GM12878 (cell line): ENCODE data around the gene FDX2. TPM values are rescaled to one million over a fixed set of nuclear protein-coding genes. Genes with fewer than 3 reads are reported as not detected.

Experiments
- ATAC-seq: fragments of 200-7000 bp; cut with Tn5 transposase; 3 replicates; pipeline ENCODE4 v1.9.1; 2020; ENCODE audit warnings: mild to moderate bottlenecking, moderate library complexity
- BruUV-seq: library from RNA; stranded (reverse); fragments of 400-500 nt; replicated peaks from 2 replicates; lab custom pipeline; 2021; lab: Mats Ljungman, UMichigan
- CTCF ChIA-PET: fragments of 300-600 bp; sonication (Branson Sonifier 250); formaldehyde crosslinking; extraction: SDS; loops from one replicate; lab custom pipeline; 2021; ENCODE audit warnings: inconsistent platforms; lab: Yijun Ruan, JAX
- POLR2A ChIA-PET: fragments of 350-600 bp; formaldehyde crosslinking; extraction: SDS; loops from one replicate; lab custom pipeline; 2021; ENCODE audit warnings: inconsistent platforms; lab: Charles Lee
- RAD21 ChIA-PET: fragments of 300-600 bp; sonication (Branson Sonifier 250); formaldehyde crosslinking; loops from one replicate; lab custom pipeline; 2023; ENCODE audit warnings: antibody characterized with exemption; ENCODE audit not compliant: unreplicated experiment; lab: Charles Lee
- SMC1A ChIA-PET: fragments of 300-600 bp; sonication (Branson Sonifier 250); formaldehyde crosslinking; loops from one replicate; lab custom pipeline; 2023; ENCODE audit not compliant: unreplicated experiment, uncharacterized antibody; lab: Charles Lee
- DNase-seq: peaks from one replicate; pipeline ENCODE4 v3.0.0-alpha.2; 2011; ENCODE audit warnings: low read depth, low spot score
- FAIRE-seq: peaks from 3 replicates; lab custom pipeline; 2011; peaks lifted over from hg19 to GRCh38; lab: Jason Lieb, UNC
- H2AFZ ChIP-seq: 2 replicates; pipeline ENCODE4 v1.6.0; 2011; ENCODE audit warnings: low read depth, low read length, control low read depth; ENCODE audit not compliant: control insufficient read depth
- H3K27ac ChIP-seq: 2 replicates; pipeline ENCODE4 v1.5.1; 2011; ENCODE audit warnings: control low read depth; ENCODE audit not compliant: control insufficient read depth, insufficient read depth
- H3K27me3 ChIP-seq, 2 experiments: replicated peaks in 1 of 2; 2 replicates each; pipeline versions ENCODE4 v1.6.0 to v1.6.1; 2011; ENCODE audit warnings: low read length in 1 of 2; ENCODE audit not compliant: control insufficient read depth in 2 of 2, insufficient read depth in 2 of 2
- H3K36me3 ChIP-seq, 2 experiments: 2 replicates each; pipeline ENCODE4 v1.5.1; 2011; ENCODE audit warnings: low read length in 1 of 2; ENCODE audit not compliant: control insufficient read depth in 2 of 2, insufficient read depth in 2 of 2
- H3K4me1 ChIP-seq: 2 replicates; pipeline ENCODE4 v1.6.1; 2011; ENCODE audit warnings: mild to moderate bottlenecking, low read length, moderate library complexity, mixed read lengths; ENCODE audit not compliant: control insufficient read depth, insufficient read depth
- H3K4me2 ChIP-seq: 2 replicates; pipeline ENCODE4 v1.6.0; 2011; ENCODE audit warnings: control low read depth; ENCODE audit not compliant: control insufficient read depth, insufficient read depth
- H3K4me3 ChIP-seq: fragments of 200-600 bp; sonication (generic); 2 replicates; pipeline ENCODE4 v1.5.1; 2016
- H3K79me2 ChIP-seq: 2 replicates; pipeline ENCODE4 v1.6.0; 2011; ENCODE audit warnings: low read length; ENCODE audit not compliant: control insufficient read depth, insufficient read depth
- H3K9ac ChIP-seq: 2 replicates; pipeline ENCODE4 v1.8.0; 2011; ENCODE audit warnings: low read length, control low read depth, mixed read lengths; ENCODE audit not compliant: control insufficient read depth, insufficient read depth
- H3K9me3 ChIP-seq: replicated peaks from 3 replicates; pipeline ENCODE4 v1.5.1; 2011; ENCODE audit warnings: mild to moderate bottlenecking, low read length; ENCODE audit not compliant: control insufficient read depth, insufficient read depth
- H4K20me1 ChIP-seq: 2 replicates; pipeline ENCODE4 v1.6.0; 2011; ENCODE audit not compliant: control insufficient read depth, insufficient read depth
- ASH2L ChIP-seq: fragments of 300-600, 200-600 bp; sonication (generic); IDR thresholded peaks from 2 replicates; pipeline ENCODE4 v1.6.1; 2017; ENCODE audit warnings: low read depth, mild to moderate bottlenecking, borderline replicate concordance
- CHD4 ChIP-seq: fragments of 200-600 bp; sonication (generic); IDR thresholded peaks from 2 replicates; pipeline ENCODE4 v1.6.1; 2016; ENCODE audit warnings: mild to moderate bottlenecking
- EZH2 ChIP-seq: IDR thresholded peaks from 2 replicates; pipeline ENCODE4 v1.6.1; 2012; ENCODE audit warnings: low read depth, mild to moderate bottlenecking, control low read depth, inconsistent platforms, low read length, borderline replicate concordance; ENCODE audit not compliant: control insufficient read depth
- JUNB ChIP-seq: IDR thresholded peaks from 2 replicates; pipeline ENCODE4 v1.6.1; 2016; ENCODE audit warnings: antibody characterized with exemption, mild to moderate bottlenecking
- KDM1A ChIP-seq: fragments of 200-600 bp; sonication (generic); IDR thresholded peaks from 2 replicates; pipeline ENCODE4 v1.6.1; 2016; ENCODE audit warnings: borderline replicate concordance
- NFIC ChIP-seq: IDR thresholded peaks from 2 replicates; pipeline ENCODE4 v1.6.1; 2012; ENCODE audit warnings: low read depth, mild to moderate bottlenecking, inconsistent platforms, low read length, moderate library complexity
- PML ChIP-seq: IDR thresholded peaks from 2 replicates; pipeline ENCODE4 v1.6.1; 2012; ENCODE audit warnings: low read length, inconsistent platforms
- RCOR1 ChIP-seq: conservative IDR thresholded peaks from 2 replicates; pipeline ENCODE4 v1.6.1; 2012; ENCODE audit warnings: low read depth, low read length, improper control_type of control experiment
- SPI1 ChIP-seq: IDR thresholded peaks from 2 replicates; pipeline ENCODE4 v1.6.1; 2011; ENCODE audit warnings: low read depth, mild to moderate bottlenecking, low read length, moderate library complexity, borderline replicate concordance; ENCODE audit not compliant: insufficient read depth
- SREBF1 ChIP-seq: IDR thresholded peaks from 2 replicates; pipeline ENCODE4 v1.6.1; 2012; ENCODE audit warnings: mild to moderate bottlenecking, low read length
- SUPT20H ChIP-seq: IDR thresholded peaks from 2 replicates; pipeline ENCODE4 v1.6.1; 2011; ENCODE audit warnings: low read depth, mild to moderate bottlenecking, low read length, moderate library complexity, borderline replicate concordance; ENCODE audit not compliant: control insufficient read depth
- ZBTB33 ChIP-seq: fragments of 450-650 bp; IDR thresholded peaks from 2 replicates; pipeline ENCODE4 v1.6.1; 2017; ENCODE audit warnings: mild to moderate bottlenecking
- WGBS: methylation state at CpG from one replicate; pipeline ENCODE4 v1.1.6; 2016; ENCODE audit warnings: low lambda C conversion rate; ENCODE audit not compliant: insufficient replicate concordance, insufficient coverage; ENCODE audit errors: missing lambda C conversion rate; 5-methylcytosine and 5-hydroxymethylcytosine counted together
- in situ Hi-C: fragments of 300-500 bp; cut with MboI; formaldehyde crosslinking; loops from 9 replicates; pipeline ENCODE4 v1.14.3; 2018; ENCODE audit warnings: mixed read lengths
- intact Hi-C: fragments of 100-400 bp; cut with micrococcal nuclease; formaldehyde crosslinking; loops from one replicate; pipeline ENCODE4 v1.14.2; 2022; ENCODE audit not compliant: unreplicated experiment
- polyA plus RNA-seq, 11 experiments: library from polyadenylated mRNA; depleted of rRNA in 4 of 11; unstranded in 6 of 11; stranded (reverse) in 5 of 11; fragments of >200 nt; fragmentation: Nextera tagmentation in 4 of 11; fragmentation: Illumina TruSeq in 1 of 11; extraction: Ambion mirVana in 4 of 11; extraction: Trizol in 1 of 11; gene quantifications; 1 replicate in 1 of 11; 2 replicates in 10 of 11; pipeline versions ENCODE4 v1.2.1 to v1.2.3, GENCODE V29; 2011 to 2016; ENCODE audit warnings: inconsistent platforms in 2 of 11, missing spikeins in 2 of 11, low read depth in 1 of 11
- total RNA-seq, 4 experiments: library from RNA; depleted of rRNA in 3 of 4; stranded (reverse); fragments of >200 nt in 3 of 4; fragmentation: Illumina TruSeq in 1 of 4; extraction: Trizol in 1 of 4; gene quantifications; 2 replicates each; pipeline versions ENCODE4 v1.2.1 to v1.2.3, GENCODE V29; 2013 to 2021
- TF ChIP-seq, protein P1 (sequence below), 3 experiments: IDR thresholded peaks in 2 of 3; conservative IDR thresholded peaks in 1 of 3; 2 replicates each; pipeline ENCODE4 v1.5.1; 2011; ENCODE audit warnings: low read depth in 3 of 3, low read length in 3 of 3, mild to moderate bottlenecking in 3 of 3, control low read depth in 2 of 3, moderate library complexity in 2 of 3, inconsistent platforms in 1 of 3, mixed read lengths in 1 of 3; ENCODE audit not compliant: control insufficient read depth in 2 of 3, insufficient read depth in 1 of 3; ENCODE audit errors: extremely low read depth in 1 of 3
- TF ChIP-seq, protein P2 (sequence below): IDR thresholded peaks from 2 replicates; pipeline ENCODE4 v1.6.1; 2012; ENCODE audit warnings: low read length, inconsistent platforms

FDX2 gene
- total and polyA plus RNA-seq, 10 of the 15 experiments (the other 5 are each of a cell fraction or from before 2014, with no cell fraction given): 1.4 to 50.4 (median 24.7) TPM

GRCh38 chr19:10365518-10365917, 49.7 kb upstream of the FDX2 start:
- intact Hi-C loops: no loop called here
- H3K4me3 ChIP-seq: no peak overlapping the region
- 97% methylated on average over 23 of the region's 23 CpGs for WGBS
- H3K79me2 ChIP-seq: no peaks in the 10 kb centered on the region; the same call in 1 of the 2 replicates
- DNase-seq: no peak
- H3K36me3 ChIP-seq: peaks cover 31 to 45% of the 10 kb centered on the region in 2 experiments
- H3K9ac ChIP-seq: no peak overlapping the region
- no peaks in the 10 kb centered on the region; the same call in 1 of the 2 replicates for H4K20me1 ChIP-seq
- no peak for TF ChIP-seq SPI1
- no peak for TF ChIP-seq ZBTB33
- TF ChIP-seq SREBF1: no peak
- TF ChIP-seq, protein P1, sequence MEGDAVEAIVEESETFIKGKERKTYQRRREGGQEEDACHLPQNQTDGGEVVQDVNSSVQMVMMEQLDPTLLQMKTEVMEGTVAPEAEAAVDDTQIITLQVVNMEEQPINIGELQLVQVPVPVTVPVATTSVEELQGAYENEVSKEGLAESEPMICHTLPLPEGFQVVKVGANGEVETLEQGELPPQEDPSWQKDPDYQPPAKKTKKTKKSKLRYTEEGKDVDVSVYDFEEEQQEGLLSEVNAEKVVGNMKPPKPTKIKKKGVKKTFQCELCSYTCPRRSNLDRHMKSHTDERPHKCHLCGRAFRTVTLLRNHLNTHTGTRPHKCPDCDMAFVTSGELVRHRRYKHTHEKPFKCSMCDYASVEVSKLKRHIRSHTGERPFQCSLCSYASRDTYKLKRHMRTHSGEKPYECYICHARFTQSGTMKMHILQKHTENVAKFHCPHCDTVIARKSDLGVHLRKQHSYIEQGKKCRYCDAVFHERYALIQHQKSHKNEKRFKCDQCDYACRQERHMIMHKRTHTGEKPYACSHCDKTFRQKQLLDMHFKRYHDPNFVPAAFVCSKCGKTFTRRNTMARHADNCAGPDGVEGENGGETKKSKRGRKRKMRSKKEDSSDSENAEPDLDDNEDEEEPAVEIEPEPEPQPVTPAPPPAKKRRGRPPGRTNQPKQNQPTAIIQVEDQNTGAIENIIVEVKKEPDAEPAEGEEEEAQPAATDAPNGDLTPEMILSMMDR (IDR thresholded peaks at IDR 0.05 in 2 of 3, conservative IDR thresholded peaks at IDR 0.05 in 1 of 3; ENCODE audit: control insufficient read depth in 2 of 3, extremely low read depth in 1 of 3, insufficient read depth in 1 of 3, low read depth in 3 of 3, low read length in 3 of 3): no peak
- no peak for TF ChIP-seq KDM1A
- TF ChIP-seq ASH2L: no peak
- no peak for TF ChIP-seq PML
- TF ChIP-seq, protein P2, sequence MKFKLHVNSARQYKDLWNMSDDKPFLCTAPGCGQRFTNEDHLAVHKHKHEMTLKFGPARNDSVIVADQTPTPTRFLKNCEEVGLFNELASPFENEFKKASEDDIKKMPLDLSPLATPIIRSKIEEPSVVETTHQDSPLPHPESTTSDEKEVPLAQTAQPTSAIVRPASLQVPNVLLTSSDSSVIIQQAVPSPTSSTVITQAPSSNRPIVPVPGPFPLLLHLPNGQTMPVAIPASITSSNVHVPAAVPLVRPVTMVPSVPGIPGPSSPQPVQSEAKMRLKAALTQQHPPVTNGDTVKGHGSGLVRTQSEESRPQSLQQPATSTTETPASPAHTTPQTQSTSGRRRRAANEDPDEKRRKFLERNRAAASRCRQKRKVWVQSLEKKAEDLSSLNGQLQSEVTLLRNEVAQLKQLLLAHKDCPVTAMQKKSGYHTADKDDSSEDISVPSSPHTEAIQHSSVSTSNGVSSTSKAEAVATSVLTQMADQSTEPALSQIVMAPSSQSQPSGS: no peak
- TF ChIP-seq RCOR1: no peak
- TF ChIP-seq SUPT20H: no peak
- TF ChIP-seq CHD4: no peak
- TF ChIP-seq NFIC: no peak
- TF ChIP-seq JUNB: no peak
- no peak for TF ChIP-seq EZH2
- TF ChIP-seq, all 136 proteins: peak for 0
- ChIA-PET CTCF (no interaction called here), RAD21 (no interaction called here), POLR2A (no interaction called here), SMC1A (no interaction called here)
- TSS peak; percentile 45 for BruUV-seq
- Histone ChIP-seq H3K27me3 (no peaks in the 10 kb centered on the region), H3K4me1 (no peaks in the 10 kb centered on the region), H3K4me2 (no peak overlapping the region), H3K27ac (no peak overlapping the region), H3K9me3 (no peaks in the 10 kb centered on the region; the same call in 2 of the 3 replicates), H2AFZ (no peak overlapping the region)
- FAIRE-seq (no peak), ATAC-seq (no peak)
- in situ Hi-C loops: no loop called here
